ENCODE results near the gene MRPL9.

MRPL9 gene

GRCh38 chr1:151762941-151763921 is at the start of gene MRPL9:
MRPL9 (minus strand) TSS chr1:151763496; CDS start chr1:151763479, 17 bp downstream.
- DNase-seq (ENCODE audit: low read depth): peak; percentile 21

GRCh38 chr1:151811181-151811580 is 47.9 kb upstream of the MRPL9 start:
- no peak for DNase-seq (ENCODE audit: low read depth)

- no peak for DNase-seq (ENCODE audit: low read depth)
These were observed 46.8 kb upstream of the MRPL9 start for GRCh38 chr1:151809985-151810556.

GRCh38 chr1:151809290-151809984 is 46.1 kb upstream of the MRPL9 start:
- DNase-seq (ENCODE audit: low read depth): no peak

GRCh38 chr1:151807766-151808165 is 44.5 kb upstream of the MRPL9 start:
- DNase-seq (ENCODE audit: low read depth): no peak

- no peak for DNase-seq (ENCODE audit: low read depth)
These were observed 43.8 kb upstream of the MRPL9 start for GRCh38 chr1:151807131-151807530.

- DNase-seq (ENCODE audit: low read depth): no peak
These were observed 42.9 kb upstream of the MRPL9 start for GRCh38 chr1:151806170-151806569.

- DNase-seq (ENCODE audit: low read depth): no peak
These were observed 41.9 kb upstream of the MRPL9 start, which contains the start of gene LINGO4 for GRCh38 chr1:151805066-151805820. LINGO4 (minus strand) TSS chr1:151805419; CDS start chr1:151802704, 2,715 bp downstream.

GRCh38 chr1:151803915-151804314 is 40.6 kb upstream of the MRPL9 start:
- no peak for DNase-seq (ENCODE audit: low read depth)

GRCh38 chr1:151803164-151803563 is 39.9 kb upstream of the MRPL9 start:
- no peak for DNase-seq (ENCODE audit: low read depth)

- no peak for DNase-seq (ENCODE audit: low read depth)
These were observed 39.1 kb upstream of the MRPL9 start for GRCh38 chr1:151802372-151802771.

- no peak for DNase-seq (ENCODE audit: low read depth)
These were observed 38.5 kb upstream of the MRPL9 start for GRCh38 chr1:151801846-151802245.

GRCh38 chr1:151801310-151801820 is 38.1 kb upstream of the MRPL9 start:
- DNase-seq (ENCODE audit: low read depth): no peak

- DNase-seq (ENCODE audit: low read depth): no peak
These were observed 37.5 kb upstream of the MRPL9 start for GRCh38 chr1:151800830-151801229.

- no peak for DNase-seq (ENCODE audit: low read depth)
These were observed 36.1 kb upstream of the MRPL9 start for GRCh38 chr1:151799179-151800022.

GRCh38 chr1:151798571-151798970 is 35.3 kb upstream of the MRPL9 start:
- DNase-seq (ENCODE audit: low read depth): no peak

GRCh38 chr1:151790940-151791651 is 27.8 kb upstream of the MRPL9 start:
- no peak for DNase-seq (ENCODE audit: low read depth)

GRCh38 chr1:151790071-151790939 is 27.0 kb upstream of the MRPL9 start, which contains the start of gene TDRKH:
TDRKH (minus strand) TSS chr1:151790500; CDS start chr1:151783022, 7,478 bp downstream.
- peak; percentile 98 for DNase-seq (ENCODE audit: low read depth)

GRCh38 chr1:151787689-151788088 is 24.4 kb upstream of the MRPL9 start:
- DNase-seq (ENCODE audit: low read depth): no peak
